Gastrocnemius medialis (tissue), 4 donors: ENCODE data around the gene DAAM1. TPM values are rescaled to one million over a fixed set of nuclear protein-coding genes. Genes with fewer than 3 reads are reported as not detected.

Experiments
- ATAC-seq, 2 donors: fragments of 150-250 bp; one replicate each; pipeline ENCODE4 v1.9.1; 2016
- DNase-seq, 2 donors: peaks; one replicate each; pipeline ENCODE4 v3.0.0-alpha.2; 2019
- H3K27ac ChIP-seq, 4 donors: fragments of 200-600 bp; sonication (generic); 1 replicate in 1 of 4; 2 replicates in 3 of 4; pipeline ENCODE4 v1.5.1; 2016 to 2018; ENCODE audit warnings: mild to moderate bottlenecking in 2 of 4, moderate library complexity in 1 of 4
- H3K27me3 ChIP-seq, 3 donors: fragments of 200-600 bp; sonication (generic) in 2 of 3; 1 replicate in 1 of 3; 2 replicates in 2 of 3; pipeline versions ENCODE4 v1.5.1 to v1.6.0; 2016 to 2019; ENCODE audit warnings: mild to moderate bottlenecking in 1 of 3, moderate library complexity in 1 of 3
- H3K36me3 ChIP-seq, 2 donors: fragments of 200-600 bp; sonication (generic) in 1 of 2; one replicate each; pipeline ENCODE4 v1.5.1; 2017 to 2018
- H3K4me1 ChIP-seq, 2 donors: fragments of 200-600 bp; sonication (generic) in 1 of 2; one replicate each; pipeline ENCODE4 v1.5.1; 2016 to 2017; ENCODE audit warnings: mild to moderate bottlenecking in 2 of 2
- H3K4me3 ChIP-seq, 4 donors: fragments of 200-600 bp; sonication (generic) in 3 of 4; 1 replicate in 1 of 4; 2 replicates in 3 of 4; pipeline ENCODE4 v1.5.1; 2016 to 2019; ENCODE audit warnings: mild to moderate bottlenecking in 2 of 4
- H3K9me3 ChIP-seq, 3 donors: fragments of 200-600 bp; sonication (generic) in 2 of 3; 1 replicate in 1 of 3; 2 replicates in 2 of 3; pipeline ENCODE4 v1.5.1; 2016 to 2019
- POLR2A ChIP-seq, 2 donors: fragments of 450-650 bp; IDR thresholded peaks; one replicate each; pipeline ENCODE4 v1.6.1; 2017; ENCODE audit warnings: antibody characterized with exemption in 2 of 2, mild to moderate bottlenecking in 2 of 2, moderate library complexity in 2 of 2
- in situ Hi-C, 4 donors: fragments of 200-750 bp; cut with MboI; loops; one replicate each; pipeline versions ENCODE4 v1.15.0 to v1.8.0; 2017; ENCODE audit warnings: low sequenced_read_pairs in 4 of 4
- intact Hi-C: fragments of 100-400 bp; cut with DNase I; formaldehyde crosslinking; loops from one replicate; pipeline ENCODE4 v1.15.1; 2023; ENCODE audit warnings: low total_unique reads
- total RNA-seq, 4 donors: library from RNA; depleted of rRNA; stranded (reverse); fragments of >200 nt; gene quantifications; one replicate each; pipeline versions ENCODE4 v1.1.0 to v1.2.3, GENCODE V29; 2016
- TF ChIP-seq, protein P1 (sequence below), 5 experiments: fragments of 450-650 bp in 3 of 5; fragments of 200-600 bp in 2 of 5; sonication (generic) in 2 of 5; IDR thresholded peaks in 4 of 5; conservative IDR thresholded peaks in 1 of 5; 1 replicate in 4 of 5; 2 replicates in 1 of 5; pipeline ENCODE4 v1.5.1; 2016 to 2019; ENCODE audit warnings: antibody characterized with exemption in 5 of 5, mild to moderate bottlenecking in 3 of 5, moderate library complexity in 3 of 5

The DAAM1 gene
- total RNA-seq, 4 donors from 2014 or later, result 4.4 to 13.9 (median 6.4) TPM

DNA sequence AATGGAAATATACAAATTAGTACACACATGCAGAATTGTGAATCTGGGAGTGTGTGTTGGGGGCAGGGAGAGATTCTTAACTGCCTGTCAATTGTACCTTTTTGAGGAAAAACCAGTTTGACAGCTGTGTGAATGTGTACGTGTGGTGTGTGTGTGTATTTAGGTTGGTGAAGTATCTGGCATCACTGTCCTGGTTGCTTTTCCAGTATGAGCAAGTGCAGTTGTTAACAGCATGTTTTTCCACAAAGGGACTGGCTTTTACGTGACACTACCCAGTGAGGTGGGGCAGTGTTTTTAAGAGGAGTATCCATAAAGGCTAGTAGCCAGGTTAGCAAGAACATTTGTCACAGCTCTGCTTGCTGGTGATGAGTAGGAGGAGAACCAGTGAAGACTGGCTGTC is 56.1 kb downstream of the DAAM1 start:
- in situ Hi-C loops, result no loop called here
- Histone ChIP-seq H3K4me1 (peaks cover 0 to 13% of the 10 kb centered on the region in 2 donors), H3K27ac (no peak overlapping the region), H3K27me3 (no peaks in the 10 kb centered on the region), H3K9me3 (no peaks in the 10 kb centered on the region), H3K36me3 (no peaks in the 10 kb centered on the region), H3K4me3 (no peak overlapping the region)
- ATAC-seq (no peak), DNase-seq (no peak)
- no peak for TF ChIP-seq POLR2A (IDR thresholded peaks at IDR 0.05)
- TF ChIP-seq, protein P1, sequence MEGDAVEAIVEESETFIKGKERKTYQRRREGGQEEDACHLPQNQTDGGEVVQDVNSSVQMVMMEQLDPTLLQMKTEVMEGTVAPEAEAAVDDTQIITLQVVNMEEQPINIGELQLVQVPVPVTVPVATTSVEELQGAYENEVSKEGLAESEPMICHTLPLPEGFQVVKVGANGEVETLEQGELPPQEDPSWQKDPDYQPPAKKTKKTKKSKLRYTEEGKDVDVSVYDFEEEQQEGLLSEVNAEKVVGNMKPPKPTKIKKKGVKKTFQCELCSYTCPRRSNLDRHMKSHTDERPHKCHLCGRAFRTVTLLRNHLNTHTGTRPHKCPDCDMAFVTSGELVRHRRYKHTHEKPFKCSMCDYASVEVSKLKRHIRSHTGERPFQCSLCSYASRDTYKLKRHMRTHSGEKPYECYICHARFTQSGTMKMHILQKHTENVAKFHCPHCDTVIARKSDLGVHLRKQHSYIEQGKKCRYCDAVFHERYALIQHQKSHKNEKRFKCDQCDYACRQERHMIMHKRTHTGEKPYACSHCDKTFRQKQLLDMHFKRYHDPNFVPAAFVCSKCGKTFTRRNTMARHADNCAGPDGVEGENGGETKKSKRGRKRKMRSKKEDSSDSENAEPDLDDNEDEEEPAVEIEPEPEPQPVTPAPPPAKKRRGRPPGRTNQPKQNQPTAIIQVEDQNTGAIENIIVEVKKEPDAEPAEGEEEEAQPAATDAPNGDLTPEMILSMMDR (IDR thresholded peaks at IDR 0.05 in 4 of 5, conservative IDR thresholded peaks at IDR 0.05 in 1 of 5), result no peak
- intact Hi-C loops, result no loop called here

DNA sequence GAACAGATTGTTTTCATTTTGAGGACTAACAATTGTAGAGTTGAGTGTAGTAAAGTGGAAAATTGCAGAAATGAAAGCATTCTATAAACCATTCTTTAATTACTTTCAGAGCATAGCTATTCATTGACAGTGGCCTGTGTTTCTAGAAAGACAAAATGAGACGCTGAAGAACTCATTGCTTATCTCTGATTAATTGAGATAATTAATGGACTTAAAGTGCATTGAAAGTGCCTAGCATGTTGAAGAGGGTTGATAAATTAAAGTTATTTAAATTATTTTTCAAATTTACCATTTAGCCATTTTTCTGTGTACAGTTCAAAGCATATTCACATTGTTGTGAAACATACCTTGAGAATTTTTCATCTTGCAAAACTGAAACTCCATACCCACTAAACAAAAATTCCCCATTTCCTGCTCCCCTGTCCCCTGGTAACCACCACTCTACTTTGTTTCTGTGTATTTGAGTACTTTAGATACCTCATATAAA is 57.4 kb downstream of the DAAM1 start:
- no peak overlapping the region for H3K27ac ChIP-seq
- intact Hi-C loops, result no loop called here
- no peaks in the 10 kb centered on the region for H3K36me3 ChIP-seq
- H3K9me3 ChIP-seq, result no peaks in the 10 kb centered on the region
- DNase-seq (no peak), ATAC-seq (no peak)
- H3K4me1 ChIP-seq, result peaks cover 0 to 13% of the 10 kb centered on the region in 2 donors
- H3K4me3 ChIP-seq, result no peak overlapping the region
- H3K27me3 ChIP-seq, result no peaks in the 10 kb centered on the region
- in situ Hi-C loops, result no loop called here
- no peak for TF ChIP-seq POLR2A (IDR thresholded peaks at IDR 0.05)
- TF ChIP-seq, protein P1 (IDR thresholded peaks at IDR 0.05 in 4 of 5, conservative IDR thresholded peaks at IDR 0.05 in 1 of 5), result no peak

DNA sequence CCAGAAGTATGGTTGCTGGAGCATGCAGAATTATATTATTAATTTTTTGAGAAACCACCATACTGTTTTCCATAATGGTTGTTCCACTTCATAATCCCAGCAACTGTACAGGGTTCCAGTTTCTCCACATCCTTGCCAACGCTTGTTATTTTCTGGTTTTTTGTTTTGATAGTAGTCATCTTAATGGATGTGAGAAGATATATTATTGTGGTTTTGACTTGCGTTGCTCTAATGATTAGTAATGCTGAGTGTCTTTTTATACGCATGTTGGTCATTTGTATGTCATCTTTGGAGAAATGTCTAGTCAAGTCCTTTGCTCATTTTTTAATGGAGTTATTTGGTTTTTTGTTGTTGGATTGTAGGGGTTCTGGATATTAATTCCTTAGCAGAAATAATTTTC is 58.1 kb downstream of the DAAM1 start:
- Histone ChIP-seq H3K9me3 (no peaks in the 10 kb centered on the region), H3K4me3 (no peak overlapping the region), H3K4me1 (peaks cover 0 to 13% of the 10 kb centered on the region in 2 donors), H3K27ac (no peak overlapping the region), H3K36me3 (no peaks in the 10 kb centered on the region), H3K27me3 (no peaks in the 10 kb centered on the region)
- TF ChIP-seq, protein P1 (IDR thresholded peaks at IDR 0.05 in 4 of 5, conservative IDR thresholded peaks at IDR 0.05 in 1 of 5), result no peak
- TF ChIP-seq POLR2A (IDR thresholded peaks at IDR 0.05), result no peak
- in situ Hi-C loops, result no loop called here
- intact Hi-C loops, result no loop called here
- DNase-seq (no peak), ATAC-seq (no peak)

DNA sequence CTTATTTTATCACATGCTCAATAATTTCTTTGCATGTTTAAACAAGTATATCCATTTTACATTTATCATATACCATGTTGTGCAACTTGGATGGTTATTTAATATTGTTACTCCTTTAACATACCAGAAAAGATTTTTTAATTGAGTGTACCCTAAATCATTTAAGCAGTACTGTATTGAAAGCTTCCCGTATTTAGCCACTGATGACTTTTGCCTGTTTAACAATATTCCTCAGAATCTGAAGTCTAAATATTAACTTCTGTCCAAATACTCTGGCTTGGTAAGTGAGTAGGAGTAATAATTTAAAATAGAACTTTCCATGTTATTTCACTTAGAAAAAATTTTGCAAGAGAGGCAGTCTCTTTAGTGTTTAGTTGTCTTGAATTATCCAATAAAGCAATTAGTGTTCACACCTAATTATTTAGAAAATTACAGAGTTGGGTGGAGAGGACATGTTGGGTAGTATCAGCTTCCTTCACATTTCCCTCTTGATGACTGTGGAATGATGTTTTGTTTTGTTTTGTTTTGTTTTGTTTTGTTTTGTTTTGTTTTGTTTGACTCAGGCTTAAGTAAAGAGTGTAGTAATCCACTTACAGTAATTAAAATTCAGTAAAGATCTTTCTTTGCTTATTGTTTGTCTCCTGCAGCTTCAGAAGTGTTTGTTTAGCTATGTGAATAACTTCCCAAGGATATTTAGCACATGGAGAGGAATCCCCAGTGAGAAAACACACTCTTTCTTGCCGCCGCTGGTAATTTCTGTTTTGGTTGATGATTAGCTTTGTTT is 59.5 kb downstream of the DAAM1 start:
- in situ Hi-C loops (no loop called here), intact Hi-C loops (no loop called here)
- Histone ChIP-seq H3K9me3 (no peaks in the 10 kb centered on the region), H3K36me3 (no peaks in the 10 kb centered on the region), H3K27me3 (no peaks in the 10 kb centered on the region), H3K4me3 (no peak overlapping the region), H3K4me1 (peaks cover under 1 to 14% of the 10 kb centered on the region in 2 donors), H3K27ac (peak overlapping the region in 1 of 4 donors; percentile 7)
- ATAC-seq (no peak), DNase-seq (no peak)
- TF ChIP-seq, protein P1 (IDR thresholded peaks at IDR 0.05 in 4 of 5, conservative IDR thresholded peaks at IDR 0.05 in 1 of 5), result no peak
- TF ChIP-seq POLR2A (IDR thresholded peaks at IDR 0.05), result no peak
